ENCODE measurements around the gene C17orf67.

The C17orf67 gene, protein sequence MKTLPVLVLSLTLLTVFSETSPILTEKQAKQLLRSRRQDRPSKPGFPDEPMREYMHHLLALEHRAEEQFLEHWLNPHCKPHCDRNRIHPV

DNA sequence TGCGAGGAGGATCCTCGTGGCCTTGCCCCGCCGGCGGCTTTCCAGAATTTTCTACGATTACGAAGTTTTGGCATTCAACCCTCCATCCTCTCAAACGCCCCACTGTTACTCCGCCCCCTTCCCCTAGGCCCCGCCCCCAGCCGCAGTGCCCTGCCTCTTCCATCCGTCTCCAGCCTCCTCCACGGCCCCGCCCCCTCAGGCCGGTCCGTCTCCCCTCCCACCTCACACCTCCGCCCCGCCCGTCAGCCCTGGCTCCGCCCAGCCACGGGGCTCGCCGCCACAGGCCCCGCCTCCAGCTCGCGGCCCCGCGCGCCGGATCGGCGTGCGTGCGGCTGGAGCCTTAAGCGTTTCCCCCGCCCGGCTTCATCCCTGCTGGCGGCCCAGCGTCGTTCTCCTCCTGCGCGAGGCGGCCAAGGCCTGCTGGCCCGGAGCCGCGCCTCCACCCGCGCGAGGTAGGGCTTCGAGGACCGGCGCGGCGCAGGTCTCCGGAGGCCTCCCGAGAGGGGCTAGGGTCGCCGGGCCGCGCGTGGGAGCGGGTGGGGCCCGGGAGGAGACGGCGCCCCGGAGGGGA, at the start of gene C17orf67, which contains the start of gene DGKE:
TSS of gene C17orf67 (minus strand) at position 112 of the 571 bp plus-strand sequence. CDS start 18,110 bp downstream, outside the sequence.
TSS of gene DGKE (plus strand) at position 343 of the 571 bp plus-strand sequence. CDS start 645 bp downstream, outside the sequence.
- peak; percentile 99 for DNase-seq

DNA sequence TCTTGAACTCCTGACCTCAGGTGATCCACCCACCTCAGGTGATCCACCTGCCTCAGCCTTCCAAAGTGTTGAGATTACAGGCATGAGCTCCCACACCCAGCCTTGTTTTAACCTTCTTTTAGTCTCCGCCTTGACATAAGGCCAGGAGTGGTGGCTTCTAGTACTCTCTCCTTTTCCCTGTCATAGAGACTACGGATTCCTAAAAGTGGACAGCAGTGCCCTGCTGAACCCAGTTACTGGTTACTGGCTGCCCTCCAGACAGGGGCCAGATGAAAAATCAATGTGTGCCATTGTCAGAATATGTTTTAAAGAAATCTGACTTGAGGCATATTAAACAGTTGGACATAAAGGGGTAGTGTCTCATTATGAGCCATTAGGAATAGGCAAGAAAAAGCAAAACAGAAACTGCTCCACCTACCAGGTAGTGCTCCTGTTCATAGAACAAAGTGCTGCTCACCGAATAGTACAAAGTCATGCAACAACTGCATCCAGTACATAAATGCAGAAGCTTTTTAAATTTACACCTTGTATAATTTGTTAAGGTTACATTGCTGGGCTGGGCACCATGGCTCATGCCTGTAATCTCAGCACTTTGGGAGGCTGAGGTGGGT, 48.1 kb upstream of the C17orf67 start:
- DNase-seq, result no peak

DNA sequence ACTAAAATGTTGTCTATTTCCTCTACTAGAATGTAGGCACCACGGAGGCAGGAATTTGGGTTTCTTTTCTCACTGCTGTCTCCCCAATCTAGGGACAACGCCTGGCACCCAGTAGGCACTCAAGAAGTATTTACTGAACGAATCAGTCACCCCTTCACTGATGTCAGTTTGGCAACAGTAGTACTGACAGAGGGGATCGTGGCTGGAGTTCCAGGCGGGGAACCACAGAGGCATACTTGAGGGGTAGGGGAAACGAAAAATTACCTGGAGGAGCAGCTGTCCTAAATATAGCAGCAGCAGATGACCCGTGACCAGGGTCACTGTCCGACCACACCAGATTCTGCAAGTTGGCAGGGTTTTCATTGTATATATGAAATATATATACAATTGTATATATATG, 46.9 kb upstream of the C17orf67 start:
- no peak for DNase-seq

DNA sequence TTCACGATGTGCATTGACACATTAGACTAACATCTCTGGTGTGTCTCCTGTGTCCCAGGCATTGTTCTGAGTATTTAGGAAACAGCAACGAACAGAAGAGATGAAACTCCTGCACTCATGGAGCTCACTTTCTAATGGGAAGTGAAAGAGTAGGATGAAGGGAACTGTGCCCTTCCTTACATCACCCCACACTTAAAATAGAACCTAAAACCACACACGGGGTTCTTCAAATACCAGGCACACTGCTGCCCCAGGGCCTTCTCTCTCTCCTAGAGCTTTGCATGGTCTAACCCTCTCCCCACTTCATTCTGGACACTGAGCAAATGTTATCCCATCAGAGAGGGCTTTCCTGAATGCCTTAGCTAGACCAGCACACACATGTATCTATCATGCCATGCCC, 46.4 kb upstream of the C17orf67 start:
- DNase-seq, result no peak

DNA sequence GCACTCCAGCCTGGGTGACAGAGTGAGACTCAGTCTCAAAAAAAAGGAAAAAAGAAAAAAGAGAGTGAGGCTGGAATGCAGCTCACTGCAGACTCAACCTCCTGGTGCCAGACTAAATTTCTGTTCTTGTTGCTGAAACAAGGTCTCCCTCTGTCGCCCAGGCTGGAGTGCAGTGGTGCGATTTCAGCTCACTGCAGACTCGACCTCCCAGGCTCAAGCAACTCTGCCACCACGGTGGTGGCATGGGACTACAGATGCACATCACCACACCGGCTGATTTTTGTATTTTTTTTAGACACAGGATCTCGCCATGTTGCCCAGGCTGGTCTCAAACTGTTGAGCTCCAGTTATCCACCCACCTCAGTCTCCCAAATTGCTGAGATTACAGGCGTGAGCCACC, 45.6 kb upstream of the C17orf67 start:
- no peak for DNase-seq

DNA sequence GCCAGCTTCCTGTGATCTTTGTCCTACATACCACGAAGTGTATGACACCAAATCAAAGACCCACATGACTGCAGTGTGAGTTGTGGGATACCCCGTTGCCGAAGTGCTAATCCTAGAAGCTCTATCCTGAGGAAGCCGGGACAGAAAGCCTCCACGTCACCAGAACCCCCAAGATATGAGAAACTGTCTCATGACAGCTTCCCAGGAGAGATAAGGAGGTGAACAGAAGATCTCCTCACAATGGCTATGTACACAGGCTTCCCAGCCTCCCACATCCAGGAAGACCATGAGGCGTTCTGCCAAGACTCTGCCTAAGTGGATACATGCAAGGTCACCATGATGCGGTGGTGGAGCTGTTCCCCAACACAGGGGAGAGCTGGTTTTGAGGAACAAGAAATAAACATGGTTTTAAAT, 43.1 kb upstream of the C17orf67 start:
- DNase-seq, result no peak

DNA sequence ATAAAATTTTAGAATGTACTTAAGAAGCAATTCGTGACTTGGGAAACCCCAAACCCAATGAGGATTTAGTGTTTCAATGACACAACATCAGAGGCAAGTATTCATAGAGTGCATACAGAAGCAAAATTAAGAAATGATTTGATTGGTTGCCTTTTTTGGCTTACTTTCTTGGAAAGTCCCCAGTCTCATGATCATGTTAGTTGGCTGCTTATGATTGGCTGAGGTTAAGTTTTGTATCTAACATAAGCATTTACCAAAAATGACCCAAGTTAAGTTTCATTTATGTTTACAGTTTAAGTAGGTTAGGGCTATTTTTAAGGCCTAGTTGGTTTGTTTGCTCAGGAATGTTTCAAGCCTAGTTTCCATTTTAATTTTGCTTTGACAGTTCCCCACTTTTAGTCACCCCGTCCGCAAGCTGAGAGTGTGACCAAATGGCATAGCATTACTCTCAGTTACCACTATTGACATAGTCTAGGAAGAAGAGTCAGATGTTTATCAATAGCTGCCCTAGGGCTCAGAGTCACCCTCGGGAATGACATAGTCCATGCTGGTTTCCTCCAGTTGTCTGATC, 36.4 kb upstream of the C17orf67 start:
- DNase-seq, result peak in 1 of 2 experiments; percentile 45

DNA sequence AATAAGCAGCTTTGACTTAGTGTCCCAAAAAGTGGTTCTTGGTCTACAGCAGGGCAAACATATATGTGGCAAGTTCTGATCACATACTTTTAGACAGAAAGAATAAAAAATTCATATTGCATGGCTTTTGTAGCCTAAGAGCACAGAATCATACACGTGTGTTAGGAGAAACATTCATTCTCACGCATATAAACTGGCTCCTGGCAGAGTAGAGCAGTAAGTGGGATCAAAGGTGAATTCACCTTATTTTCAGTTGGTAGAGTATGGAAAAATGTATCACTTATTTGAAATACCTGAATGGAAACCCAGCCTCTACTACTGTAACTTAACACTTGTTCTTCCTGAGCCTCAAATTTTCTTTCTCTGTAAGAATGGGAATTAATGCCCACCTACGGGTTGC, 35.0 kb upstream of the C17orf67 start:
- DNase-seq, result no peak

DNA sequence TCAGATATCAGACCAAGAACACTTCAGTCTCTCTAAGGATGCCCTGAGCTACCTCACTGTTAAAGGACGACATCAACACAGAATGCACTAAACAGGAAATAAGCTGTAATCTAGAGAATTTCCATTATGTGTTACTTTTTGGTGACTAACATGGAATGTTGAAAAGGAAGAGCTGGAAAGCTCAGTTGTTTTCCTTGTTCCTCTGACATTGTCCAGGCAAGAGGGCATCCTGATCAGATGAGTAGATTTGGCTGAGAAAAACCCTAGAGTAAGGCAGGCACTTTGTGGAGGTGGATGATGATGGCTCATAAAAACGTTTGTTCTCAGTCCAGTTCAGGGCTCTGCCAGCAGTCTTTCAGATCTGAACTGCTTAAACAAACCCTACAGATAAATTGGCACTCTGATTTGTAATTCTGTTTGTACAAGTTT, 34.2 kb upstream of the C17orf67 start:
- no peak for DNase-seq

DNA sequence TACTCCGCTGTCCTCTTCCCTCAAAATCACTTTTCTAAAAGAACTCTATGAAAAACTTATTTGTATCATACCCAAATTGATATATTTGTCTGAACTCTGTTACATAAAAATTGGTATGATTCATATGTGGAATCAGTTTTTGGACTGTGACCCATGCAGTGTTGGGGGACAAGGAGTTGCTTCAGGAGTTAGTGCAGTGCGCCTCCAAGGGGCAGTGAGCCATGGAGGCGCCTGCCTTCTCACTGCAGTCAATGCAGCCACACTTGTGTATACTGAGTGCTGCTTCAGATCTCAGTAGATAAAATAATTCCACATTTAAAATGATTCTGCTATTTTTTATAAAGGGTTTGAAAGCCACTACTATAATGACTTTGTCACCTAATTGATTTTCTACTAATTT, 32.8 kb upstream of the C17orf67 start:
- DNase-seq, result no peak

DNA sequence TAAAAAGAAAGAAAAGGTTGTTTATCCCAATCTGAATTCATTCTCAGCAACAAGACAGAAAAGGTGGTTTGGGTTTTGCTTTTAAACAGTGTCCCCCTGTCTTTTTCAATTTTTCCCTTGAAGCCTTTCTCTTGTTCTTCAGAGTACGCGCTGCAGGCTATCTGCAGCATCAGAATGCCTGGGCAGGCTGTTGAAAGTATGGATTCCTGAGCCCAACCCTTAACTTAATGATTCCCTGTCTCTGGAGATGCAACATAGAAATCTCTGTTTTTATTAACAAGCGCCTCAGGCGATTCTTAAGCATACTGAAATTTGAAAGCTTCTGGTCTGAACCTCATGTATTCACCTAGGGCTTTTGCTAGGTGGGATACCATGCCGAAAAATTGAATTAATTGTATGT, 32.4 kb upstream of the C17orf67 start:
- DNase-seq, result no peak

DNA sequence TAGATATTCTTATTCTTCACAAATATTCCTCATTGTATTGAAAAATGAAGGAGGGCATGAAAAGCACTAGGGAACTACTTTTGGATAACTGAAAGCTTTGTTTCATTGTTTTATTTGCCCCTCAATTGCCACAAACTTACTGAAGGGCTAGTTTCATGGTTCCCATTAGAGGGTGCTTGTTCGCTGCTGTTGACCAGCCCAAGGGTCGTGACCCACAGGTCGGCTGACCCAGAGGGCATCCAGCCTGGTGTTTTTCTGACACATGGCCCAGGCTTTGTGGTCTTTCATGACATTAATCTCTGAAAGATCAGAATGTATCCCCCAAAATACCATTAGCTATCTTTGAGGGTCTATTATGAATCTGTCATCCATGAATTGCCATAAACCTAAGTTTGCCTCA, 30.3 kb upstream of the C17orf67 start:
- DNase-seq, result no peak

DNA sequence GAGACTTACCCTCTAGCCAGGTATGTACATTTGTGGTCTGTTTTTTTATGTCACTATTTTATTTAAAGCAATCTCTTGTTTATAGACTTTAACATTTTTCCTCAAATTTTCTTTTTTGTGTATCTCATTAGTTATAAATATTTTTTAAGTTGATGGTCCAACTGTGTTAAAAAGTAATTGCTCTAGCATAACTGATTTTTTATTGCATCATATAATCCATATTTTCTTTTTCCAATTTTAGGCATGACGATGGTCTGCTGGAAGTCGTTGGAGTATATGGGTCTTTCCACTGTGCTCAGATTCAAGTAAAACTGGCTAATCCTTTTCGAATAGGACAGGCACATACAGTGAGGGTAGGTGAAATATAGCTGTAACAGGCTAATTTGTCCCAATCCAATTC, 28.2 kb upstream of the C17orf67 start:
- DNase-seq, result no peak

DNA sequence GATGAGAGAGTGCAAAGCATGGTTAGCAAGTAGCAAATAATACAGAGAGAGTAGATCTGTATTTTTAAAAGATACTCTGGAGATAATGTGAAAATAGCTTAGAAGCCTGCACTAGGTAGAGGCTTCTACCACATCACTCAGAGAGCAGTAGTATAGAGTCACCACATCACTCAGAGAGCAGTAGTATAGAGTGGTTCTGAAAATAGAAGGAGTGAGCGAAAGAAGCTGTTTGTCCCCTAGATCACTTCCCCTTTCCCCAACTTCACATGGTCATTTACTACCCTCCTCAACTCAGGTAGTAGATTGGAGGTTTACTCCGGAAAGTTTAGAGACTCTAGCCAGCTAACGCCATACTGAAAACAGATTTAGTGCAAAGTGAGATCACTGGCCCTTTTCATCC, 17.3 kb upstream of the C17orf67 start:
- no peak for DNase-seq

DNA sequence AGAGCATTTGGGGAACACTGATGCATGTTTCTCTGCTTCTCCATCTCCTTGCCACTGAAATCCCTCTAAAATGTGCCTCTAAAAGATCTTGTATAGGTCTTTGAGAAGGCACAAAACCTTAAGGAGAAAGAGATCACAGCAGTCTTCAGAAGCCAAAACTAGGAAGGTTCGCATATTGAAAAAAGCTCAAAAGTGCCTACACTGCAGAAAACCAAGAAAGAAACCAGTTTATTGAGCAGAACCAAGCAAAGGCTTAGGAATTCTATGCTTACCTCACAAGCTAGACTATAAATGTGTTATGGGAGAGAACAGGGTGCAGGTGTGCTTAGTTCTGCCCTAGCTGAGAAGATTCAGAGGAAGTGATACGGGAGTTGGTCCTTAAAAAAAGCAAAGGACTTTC, 16.9 kb upstream of the C17orf67 start:
- DNase-seq, result no peak

DNA sequence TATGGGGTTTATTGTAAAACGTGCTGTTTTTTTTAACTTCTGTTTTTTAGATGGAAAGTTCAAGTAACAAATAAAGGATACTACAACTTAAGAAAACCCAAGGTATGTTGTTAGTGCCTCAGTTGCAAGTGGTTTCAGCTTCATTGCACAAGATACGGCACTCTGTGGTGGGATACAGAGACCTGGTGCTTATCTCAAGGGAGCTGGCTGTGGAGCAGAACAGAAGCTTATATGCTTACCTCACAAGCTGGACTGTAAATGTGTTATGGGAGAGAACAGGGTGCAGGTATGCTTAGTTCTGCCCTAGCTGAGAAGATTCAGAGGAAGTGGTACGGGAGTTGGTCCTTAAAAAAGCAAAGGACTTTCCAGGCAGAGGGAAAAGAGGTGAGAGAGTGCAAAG, 15.4 kb upstream of the C17orf67 start:
- DNase-seq, result no peak

DNA sequence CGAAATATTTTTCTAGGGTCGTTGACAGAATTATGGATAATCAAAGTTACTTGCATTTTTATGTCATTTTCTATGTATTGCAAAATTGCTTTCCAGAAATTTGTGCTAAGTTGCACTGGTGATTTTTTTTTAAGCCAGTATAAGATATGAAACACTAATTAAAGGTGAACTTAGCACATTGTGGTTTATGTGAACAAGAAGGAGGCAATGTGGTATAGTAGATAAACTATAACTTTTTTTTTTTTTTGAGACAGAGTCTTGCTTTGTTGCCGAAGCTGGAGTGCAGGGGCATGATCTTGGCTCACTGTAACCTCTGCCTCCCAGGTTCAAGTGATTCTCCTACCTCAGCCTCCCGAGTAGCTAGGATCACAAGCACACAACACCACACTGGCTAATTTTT, 13.4 kb upstream of the C17orf67 start:
- DNase-seq, result no peak

DNA sequence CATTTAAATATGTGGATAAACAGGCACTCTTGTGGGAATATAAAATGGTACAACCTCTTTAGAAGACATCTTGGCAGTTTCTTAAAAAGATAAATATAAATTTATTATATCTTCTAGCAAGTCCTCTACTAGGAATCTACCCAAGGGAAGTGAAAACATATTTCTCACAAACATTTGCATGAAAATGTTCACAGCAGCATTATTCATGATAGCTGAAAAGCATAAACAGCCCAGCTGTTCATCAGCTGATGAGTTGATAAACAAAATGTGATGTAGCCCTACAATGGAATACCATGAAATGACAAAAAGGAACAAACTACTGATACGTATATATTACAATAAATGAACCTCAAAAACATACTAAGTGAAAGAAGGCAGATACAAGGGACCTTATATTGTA, 12.2 kb upstream of the C17orf67 start:
- DNase-seq, result no peak

DNA sequence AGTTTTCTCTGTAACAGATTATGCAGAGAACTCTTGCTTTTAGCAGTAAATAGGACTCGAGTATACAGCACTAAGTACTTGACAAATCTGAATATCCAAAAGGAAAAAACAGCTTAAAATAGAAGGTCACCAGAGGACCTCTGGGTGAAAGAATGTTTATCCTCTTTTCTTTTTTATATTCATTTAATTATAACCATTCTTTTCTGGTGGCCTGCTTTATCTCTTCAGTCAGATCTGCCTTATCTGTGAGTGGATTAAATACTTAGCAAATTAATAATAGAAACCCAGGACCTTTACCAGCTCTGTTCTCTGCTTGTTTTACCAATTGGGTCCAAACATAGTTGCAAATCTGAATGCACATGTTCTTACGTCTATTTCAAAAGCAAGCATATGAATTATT, 8.9 kb upstream of the C17orf67 start:
- DNase-seq, result no peak

DNA sequence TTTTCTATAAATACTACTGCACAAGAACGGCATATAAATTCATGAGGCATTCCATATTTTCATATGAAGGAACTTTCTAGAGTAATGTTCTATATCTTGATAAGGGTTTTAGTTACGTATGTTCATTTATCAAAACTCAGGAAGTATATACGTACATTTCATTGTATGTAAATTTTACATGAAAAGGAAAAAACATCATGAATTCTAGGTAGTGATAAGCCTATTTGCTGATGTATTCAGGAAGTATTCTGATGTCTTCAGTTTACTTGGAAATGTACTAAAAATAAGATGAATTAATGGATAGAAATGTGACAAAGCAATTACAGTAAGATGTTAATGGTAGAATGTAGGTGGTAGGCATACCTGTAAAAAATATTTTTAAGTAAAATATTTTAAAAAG, 5.0 kb upstream of the C17orf67 start:
- no peak for DNase-seq

DNA sequence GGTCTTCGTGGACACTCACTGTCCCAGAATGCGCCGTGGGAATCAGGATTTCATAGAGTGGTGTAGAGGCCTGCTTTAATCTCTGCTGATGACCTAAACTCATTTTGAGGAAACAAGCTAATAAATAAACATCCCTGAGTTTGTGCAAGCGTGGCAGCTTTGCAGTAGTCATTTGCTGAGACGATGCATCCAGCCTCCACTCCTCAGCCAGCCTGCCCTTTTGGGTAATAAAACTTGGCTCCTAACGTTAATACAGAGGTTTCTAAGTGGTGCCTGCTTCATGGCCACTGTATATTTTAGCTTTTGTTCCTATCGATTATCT, 1.5 kb upstream of the C17orf67 start:
- DNase-seq, result no peak

DNA sequence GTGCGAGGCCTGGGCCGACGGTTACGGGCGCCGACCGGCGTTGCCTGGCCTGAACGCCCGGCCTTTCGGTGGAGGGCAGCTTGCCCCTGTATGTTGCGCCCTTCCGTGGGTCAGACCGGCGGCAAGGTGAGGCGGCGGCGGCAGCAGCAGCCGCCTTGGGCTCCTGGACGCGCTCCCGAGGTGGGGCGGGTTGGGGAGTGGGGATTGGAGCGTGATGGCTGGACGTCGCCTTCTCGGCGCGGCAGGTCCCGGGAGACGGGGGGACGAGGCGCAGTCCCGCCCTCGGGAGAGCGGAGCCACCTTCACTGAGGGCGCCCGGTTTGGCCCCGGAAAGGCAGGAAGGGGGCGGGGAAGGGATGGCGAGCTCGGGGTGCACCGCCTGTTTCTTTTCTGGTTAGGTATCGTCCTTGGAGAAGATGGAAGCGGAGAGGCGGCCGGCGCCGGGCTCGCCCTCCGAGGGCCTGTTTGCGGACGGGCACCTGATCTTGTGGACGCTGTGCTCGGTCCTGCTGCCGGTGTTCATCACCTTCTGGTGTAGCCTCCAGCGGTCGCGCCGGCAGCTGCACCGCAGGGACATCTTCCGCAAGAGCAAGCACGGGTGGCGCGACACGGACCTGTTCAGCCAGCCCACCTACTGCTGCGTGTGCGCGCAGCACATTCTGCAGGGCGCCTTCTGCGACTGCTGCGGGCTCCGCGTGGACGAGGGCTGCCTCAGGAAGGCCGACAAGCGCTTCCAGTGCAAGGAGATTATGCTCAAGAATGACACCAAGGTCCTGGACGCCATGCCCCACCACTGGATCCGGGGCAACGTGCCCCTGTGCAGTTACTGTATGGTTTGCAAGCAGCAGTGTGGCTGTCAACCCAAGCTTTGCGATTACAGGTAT, 902 bp upstream of the C17orf67 start:
- DNase-seq, result peak; percentile 83 to 85

DNA sequence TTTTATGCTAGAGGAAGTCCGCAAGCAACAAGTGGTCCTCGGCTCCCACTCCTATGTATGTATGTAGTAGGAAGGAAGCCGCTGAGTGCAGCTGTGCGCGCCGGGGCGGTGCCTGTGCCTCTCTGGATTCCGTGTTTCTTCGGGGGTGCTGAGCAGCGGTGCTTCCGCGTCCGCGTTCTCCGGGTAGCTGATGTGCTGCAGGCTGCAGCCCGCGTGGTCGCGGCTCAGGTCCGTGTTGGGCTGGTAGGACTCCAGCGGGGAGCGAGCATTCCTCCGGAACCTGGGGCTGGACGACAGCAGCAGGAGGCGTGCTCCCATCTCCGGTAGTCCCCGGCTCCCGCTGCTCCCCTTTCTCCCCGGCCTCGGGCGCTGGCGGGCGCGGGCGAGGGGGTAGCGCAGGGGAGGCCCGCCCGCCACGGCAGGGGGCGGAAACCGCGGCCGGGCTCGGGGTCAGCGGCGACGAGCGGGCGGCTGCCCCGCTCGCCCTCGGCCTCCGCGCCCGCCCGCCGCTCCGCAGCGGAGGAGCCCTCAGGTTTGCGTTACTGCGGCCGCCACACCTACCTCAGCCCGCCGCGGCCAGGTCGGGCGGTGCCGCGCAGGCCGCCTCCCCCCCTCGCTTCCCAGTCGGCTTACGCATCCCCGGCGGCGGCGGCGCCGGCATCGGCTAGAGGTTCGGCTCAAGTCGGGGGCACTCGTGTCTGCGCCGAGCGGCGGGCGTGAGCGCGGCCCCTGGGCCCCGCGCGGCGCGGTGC, 487 bp downstream of the C17orf67 start:
- DNase-seq, result peak; percentile 74 to 80
